ENCODE measurements around the gene GRSF1.

The GRSF1 gene

GRCh38 chr4:70841951-70842350 is 2.3 kb upstream of the GRSF1 start:
- TF ChIP-seq POLR2AphosphoS5 (IDR thresholded peaks at IDR 0.05; ENCODE audit: low read depth, low read length) = no peak
- no peak for TF ChIP-seq REST (IDR thresholded peaks at IDR 0.05; ENCODE audit: insufficient read depth in 1 of 2, low read depth in 2 of 2, low read length in 2 of 2)
- no peak for TF ChIP-seq SIN3A (IDR thresholded peaks at IDR 0.05; ENCODE audit: borderline replicate concordance, insufficient read depth, low read length)
- TF ChIP-seq TAF1 (IDR thresholded peaks at IDR 0.05; ENCODE audit: borderline replicate concordance, insufficient read depth, low read length) = no peak
- TF ChIP-seq FOXP2 (optimal IDR thresholded peaks at IDR 0.05; ENCODE audit: borderline replicate concordance, extremely low read depth, extremely low read length, insufficient read depth) = no peak

GRCh38 chr4:70841211-70841610 is 1.5 kb upstream of the GRSF1 start:
- TF ChIP-seq FOXP2 (optimal IDR thresholded peaks at IDR 0.05; ENCODE audit: borderline replicate concordance, extremely low read depth, extremely low read length, insufficient read depth) (no peak), REST (IDR thresholded peaks at IDR 0.05; ENCODE audit: insufficient read depth in 1 of 2, low read depth in 2 of 2, low read length in 2 of 2) (no peak), SIN3A (IDR thresholded peaks at IDR 0.05; ENCODE audit: borderline replicate concordance, insufficient read depth, low read length) (no peak), POLR2AphosphoS5 (IDR thresholded peaks at IDR 0.05; ENCODE audit: low read depth, low read length) (no peak), TAF1 (IDR thresholded peaks at IDR 0.05; ENCODE audit: borderline replicate concordance, insufficient read depth, low read length) (no peak)

- TF ChIP-seq TAF1 (IDR thresholded peaks at IDR 0.05; ENCODE audit: borderline replicate concordance, insufficient read depth, low read length) = 0 out of 2 replicates have a peak, but pooled peaks have one; percentile 27
- TF ChIP-seq SIN3A (IDR thresholded peaks at IDR 0.05; ENCODE audit: borderline replicate concordance, insufficient read depth, low read length) = no peak
These were observed 763 bp downstream of the GRSF1 start for GRCh38 chr4:70838666-70839588.

GRCh38 chr4:70838204-70838603 is 1.5 kb downstream of the GRSF1 start:
- no peak for TF ChIP-seq POLR2AphosphoS5 (IDR thresholded peaks at IDR 0.05; ENCODE audit: low read depth, low read length)
- no peak for TF ChIP-seq TAF1 (IDR thresholded peaks at IDR 0.05; ENCODE audit: borderline replicate concordance, insufficient read depth, low read length)
- TF ChIP-seq SIN3A (IDR thresholded peaks at IDR 0.05; ENCODE audit: borderline replicate concordance, insufficient read depth, low read length) = no peak
- TF ChIP-seq FOXP2 (optimal IDR thresholded peaks at IDR 0.05; ENCODE audit: borderline replicate concordance, extremely low read depth, extremely low read length, insufficient read depth) = no peak
- no peak for TF ChIP-seq REST (IDR thresholded peaks at IDR 0.05; ENCODE audit: insufficient read depth in 1 of 2, low read depth in 2 of 2, low read length in 2 of 2)

GRCh38 chr4:70836081-70836480 is 3.6 kb downstream of the GRSF1 start:
- no peak for TF ChIP-seq FOXP2 (optimal IDR thresholded peaks at IDR 0.05; ENCODE audit: borderline replicate concordance, extremely low read depth, extremely low read length, insufficient read depth)
- TF ChIP-seq REST (IDR thresholded peaks at IDR 0.05; ENCODE audit: insufficient read depth in 1 of 2, low read depth in 2 of 2, low read length in 2 of 2) = no peak
- no peak for TF ChIP-seq POLR2AphosphoS5 (IDR thresholded peaks at IDR 0.05; ENCODE audit: low read depth, low read length)
- no peak for TF ChIP-seq SIN3A (IDR thresholded peaks at IDR 0.05; ENCODE audit: borderline replicate concordance, insufficient read depth, low read length)
- no peak for TF ChIP-seq TAF1 (IDR thresholded peaks at IDR 0.05; ENCODE audit: borderline replicate concordance, insufficient read depth, low read length)

Data from PFSK-1 (cell line).